Measurements from ENCODE around the gene USP28.
"Not testable (repeated sequence)": the region's sequence is repeated elsewhere in the genome, so short reads cannot be mapped to it uniquely, and the experiment has no call there.

Gene USP28

GRCh38 chr11:113771964-113772363, 103.4 kb downstream of the USP28 start:
- DNase-seq = no peak

- no peak for DNase-seq
Measured at GRCh38 chr11:113764527-113765219, 110.7 kb downstream of the USP28 start.

GRCh38 chr11:113763040-113763439, 112.3 kb downstream of the USP28 start:
- DNase-seq = not testable (repeated sequence)

GRCh38 chr11:113760241-113760640, 115.1 kb downstream of the USP28 start:
- no peak for DNase-seq

- no peak for DNase-seq
Measured at GRCh38 chr11:113752932-113753331, 122.4 kb downstream of the USP28 start.
